Neuronal stem cell (in vitro differentiated cells): Measurements from ENCODE around the gene SH3BP1.

Experiments
- DNase-seq: peaks from one replicate; pipeline ENCODE4 v3.0.0-alpha.2; 2013; ENCODE audit warnings: low spot score
- H2AFZ ChIP-seq: one replicate; pipeline ENCODE4 v1.6.1; 2013; ENCODE audit warnings: mild to moderate bottlenecking, low read length, inconsistent platforms
- H2AK5ac ChIP-seq: 2 replicates; pipeline ENCODE4 v1.6.1; 2013; ENCODE audit warnings: low read depth, mild to moderate bottlenecking, inconsistent platforms, low read length, moderate library complexity, mixed read lengths
- H2BK120ac ChIP-seq: 2 replicates; pipeline ENCODE4 v1.6.1; 2013; ENCODE audit warnings: low read depth, mild to moderate bottlenecking, inconsistent platforms, low read length, moderate library complexity, mixed read lengths
- H2BK12ac ChIP-seq: one replicate; pipeline ENCODE4 v1.6.1; 2013; ENCODE audit warnings: low read length, inconsistent platforms
- H2BK15ac ChIP-seq: 2 replicates; pipeline ENCODE4 v1.6.1; 2013; ENCODE audit warnings: mild to moderate bottlenecking, low read length, inconsistent platforms, mixed read lengths
- H2BK5ac ChIP-seq: one replicate; pipeline ENCODE4 v1.6.1; 2013; ENCODE audit warnings: inconsistent platforms, mild to moderate bottlenecking, low read length, moderate library complexity
- H3K14ac ChIP-seq: one replicate; pipeline ENCODE4 v1.6.1; 2013; ENCODE audit warnings: low read length, inconsistent platforms
- H3K18ac ChIP-seq: 2 replicates; pipeline ENCODE4 v1.6.1; 2013; ENCODE audit warnings: low read length, inconsistent platforms
- H3K23ac ChIP-seq: 2 replicates; pipeline ENCODE4 v1.6.1; 2013; ENCODE audit warnings: low read depth, mild to moderate bottlenecking, mixed read lengths, low read length, inconsistent platforms; ENCODE audit not compliant: poor library complexity
- H3K27ac ChIP-seq: replicated peaks from 3 replicates; pipeline ENCODE4 v1.5.1; 2013; ENCODE audit warnings: low read length, inconsistent platforms
- H3K27me3 ChIP-seq, 3 experiments: 2 replicates each; pipeline ENCODE4 v1.6.1; 2013; ENCODE audit warnings: low read length in 3 of 3, mild to moderate bottlenecking in 2 of 3, inconsistent platforms in 1 of 3, low read depth in 1 of 3, mixed read lengths in 1 of 3, moderate library complexity in 1 of 3; ENCODE audit not compliant: control insufficient read depth in 3 of 3, insufficient read depth in 3 of 3
- H3K36me3 ChIP-seq, 2 donors: replicated peaks in 1 of 2; 2 replicates each; pipeline ENCODE4 v1.6.1; 2013; ENCODE audit warnings: low read length in 2 of 2; ENCODE audit not compliant: control insufficient read depth in 2 of 2, insufficient read depth in 2 of 2
- H3K4ac ChIP-seq: 2 replicates; pipeline ENCODE4 v1.6.1; 2013; ENCODE audit warnings: inconsistent platforms, mild to moderate bottlenecking, low read length, moderate library complexity
- H3K4me1 ChIP-seq, 2 donors: 1 replicate in 1 of 2; 2 replicates in 1 of 2; pipeline ENCODE4 v1.6.1; 2013; ENCODE audit warnings: low read length in 2 of 2, low read depth in 1 of 2; ENCODE audit not compliant: control insufficient read depth in 2 of 2, insufficient read depth in 1 of 2
- H3K4me2 ChIP-seq: one replicate; pipeline ENCODE4 v1.6.1; 2013; ENCODE audit warnings: mild to moderate bottlenecking, low read length, inconsistent platforms; ENCODE audit not compliant: insufficient read depth, poor library complexity, severe bottlenecking
- H3K4me3 ChIP-seq, 2 donors: 2 replicates each; pipeline ENCODE4 v1.5.1; 2013; ENCODE audit warnings: low read length in 2 of 2, mild to moderate bottlenecking in 2 of 2, inconsistent platforms in 1 of 2, moderate library complexity in 1 of 2
- H3K79me1 ChIP-seq: one replicate; pipeline ENCODE4 v1.6.1; 2013; ENCODE audit warnings: low read depth, mild to moderate bottlenecking, inconsistent platforms, low read length, moderate library complexity
- H3K9ac ChIP-seq: one replicate; pipeline ENCODE4 v1.6.1; 2013; ENCODE audit warnings: mild to moderate bottlenecking, low read depth, low read length, inconsistent platforms; ENCODE audit not compliant: poor library complexity
- H3K9me3 ChIP-seq, 2 donors: replicated peaks in 1 of 2; 2 replicates each; pipeline versions ENCODE3 to v1.6.1; 2013; ENCODE audit warnings: low read length in 2 of 2, mild to moderate bottlenecking in 2 of 2, inconsistent platforms in 1 of 2, low read depth in 1 of 2, mixed read lengths in 1 of 2, moderate library complexity in 1 of 2; ENCODE audit not compliant: control insufficient read depth in 2 of 2, insufficient read depth in 1 of 2
- H4K8ac ChIP-seq: one replicate; pipeline ENCODE4 v1.6.1; 2013; ENCODE audit warnings: low read depth, mild to moderate bottlenecking, inconsistent platforms, low read length, moderate library complexity
- H4K91ac ChIP-seq: one replicate; pipeline ENCODE4 v1.6.1; 2013; ENCODE audit warnings: low read length, low read depth, mild to moderate bottlenecking, inconsistent platforms; ENCODE audit not compliant: poor library complexity
- WGBS, 2 donors: extraction: QIAGEN DNeasy Blood & Tissue Kit; methylation state at CpG; one replicate each; pipeline ENCODE4 v1.1.7; 2013; ENCODE audit warnings: missing lambda C conversion rate in 2 of 2, mixed read lengths in 1 of 2; ENCODE audit not compliant: insufficient read length in 2 of 2, insufficient replicate concordance in 1 of 2; ENCODE audit errors: extremely low coverage in 2 of 2; 5-methylcytosine and 5-hydroxymethylcytosine counted together

Gene SH3BP1

DNA sequence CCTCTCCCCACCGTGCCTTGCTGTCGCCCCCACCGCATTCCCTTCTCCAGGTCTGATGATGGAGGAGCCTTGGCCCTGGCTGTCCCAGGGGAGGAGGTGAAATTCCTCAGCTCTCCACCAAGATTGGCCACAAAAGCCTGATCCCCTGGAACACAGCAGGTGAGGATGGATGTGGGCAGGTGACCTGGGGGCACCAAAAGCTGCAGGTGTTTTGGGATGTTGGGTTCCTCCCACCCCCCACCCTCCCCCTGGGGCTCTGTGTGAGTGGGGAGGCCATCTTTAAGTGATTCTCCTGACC lies 58.0 kb downstream of the SH3BP1 start:
- peak overlapping the region; percentile 71 for H3K4me2 ChIP-seq
- H3K27ac ChIP-seq = no peak overlapping the region
- WGBS, 2 donors = no CpG with 5 or more reads among the region's 3 CpGs
- H3K27me3 ChIP-seq = no peaks in the 10 kb centered on the region
- DNase-seq = no peak
- H4K91ac ChIP-seq = no peak overlapping the region
- peak overlapping the region; percentile 29 for H2BK5ac ChIP-seq
- peak overlapping the region; percentile 85 for H2AFZ ChIP-seq
- H3K36me3 ChIP-seq = peaks cover 2 to 31% of the 10 kb centered on the region in 2 donors
- H2BK120ac ChIP-seq = no peak overlapping the region
- H3K4me1 ChIP-seq = peaks cover 8 to 15% of the 10 kb centered on the region in 2 donors
- no peak overlapping the region for H3K23ac ChIP-seq
- H3K4ac ChIP-seq = no peak overlapping the region
- H3K9me3 ChIP-seq = no peaks in the 10 kb centered on the region
- H3K9ac ChIP-seq = no peak overlapping the region
- H3K18ac ChIP-seq = peak overlapping the region; percentile 81
- no peak overlapping the region for H3K14ac ChIP-seq
- peak overlapping the region; percentile 71 for H2AK5ac ChIP-seq
- peak overlapping the region; percentile 14 for H2BK12ac ChIP-seq
- H3K79me1 ChIP-seq = no peaks in the 10 kb centered on the region
- H4K8ac ChIP-seq = no peak overlapping the region
- H2BK15ac ChIP-seq = no peak overlapping the region
- H3K4me3 ChIP-seq = peak overlapping the region; percentile 45 to 71

DNA sequence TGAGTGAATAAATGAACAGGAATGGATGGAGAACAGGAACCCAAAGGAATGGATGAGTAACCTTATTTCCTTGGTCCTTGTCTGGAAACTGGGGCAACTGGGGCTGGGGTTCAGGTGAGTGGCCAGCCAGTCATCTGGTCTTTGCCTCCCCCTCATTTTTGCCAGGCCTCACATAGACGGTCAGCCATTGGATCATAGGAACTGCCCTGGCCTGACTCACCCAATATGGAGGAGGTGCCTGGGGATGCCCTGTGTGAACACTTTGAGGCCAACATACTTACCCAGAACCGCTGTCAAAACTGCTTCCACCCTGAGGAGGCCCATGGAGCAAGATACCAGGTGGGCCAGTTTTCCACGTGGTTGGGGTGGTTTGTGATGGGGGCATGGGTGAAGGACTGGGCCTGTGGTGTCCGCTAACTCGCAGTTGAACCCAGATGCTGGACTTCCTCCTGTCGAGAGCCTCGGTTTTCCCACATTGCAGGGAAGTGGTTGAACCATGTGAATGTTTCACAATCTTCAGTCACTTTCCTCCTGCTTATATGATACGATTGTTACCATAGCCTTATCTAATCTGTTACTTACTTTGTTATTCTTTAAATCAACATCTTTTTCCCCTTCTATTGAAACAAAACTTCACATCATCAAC lies 61.8 kb downstream of the SH3BP1 start:
- no peak overlapping the region for H3K27ac ChIP-seq
- H3K4me2 ChIP-seq = no peak overlapping the region
- H3K23ac ChIP-seq = no peak overlapping the region
- no peak overlapping the region for H3K14ac ChIP-seq
- no peak overlapping the region for H2BK120ac ChIP-seq
- no peak overlapping the region for H2BK12ac ChIP-seq
- no peak overlapping the region for H2BK15ac ChIP-seq
- H3K36me3 ChIP-seq = peaks cover 0 to 44% of the 10 kb centered on the region in 2 donors
- no peaks in the 10 kb centered on the region for H3K9me3 ChIP-seq
- no peaks in the 10 kb centered on the region for H3K27me3 ChIP-seq
- DNase-seq = no peak
- H4K91ac ChIP-seq = no peak overlapping the region
- H4K8ac ChIP-seq = no peak overlapping the region
- no peak overlapping the region for H3K4me3 ChIP-seq
- peaks cover 6 to 10% of the 10 kb centered on the region in 2 donors for H3K4me1 ChIP-seq
- no peak overlapping the region for H2AFZ ChIP-seq
- no peak overlapping the region for H3K9ac ChIP-seq
- H2BK5ac ChIP-seq = no peak overlapping the region
- no peak overlapping the region for H2AK5ac ChIP-seq
- no peak overlapping the region for H3K4ac ChIP-seq
- no peak overlapping the region for H3K18ac ChIP-seq
- WGBS, 2 donors = no CpG with 5 or more reads among the region's 8 CpGs
- H3K79me1 ChIP-seq = no peaks in the 10 kb centered on the region

DNA sequence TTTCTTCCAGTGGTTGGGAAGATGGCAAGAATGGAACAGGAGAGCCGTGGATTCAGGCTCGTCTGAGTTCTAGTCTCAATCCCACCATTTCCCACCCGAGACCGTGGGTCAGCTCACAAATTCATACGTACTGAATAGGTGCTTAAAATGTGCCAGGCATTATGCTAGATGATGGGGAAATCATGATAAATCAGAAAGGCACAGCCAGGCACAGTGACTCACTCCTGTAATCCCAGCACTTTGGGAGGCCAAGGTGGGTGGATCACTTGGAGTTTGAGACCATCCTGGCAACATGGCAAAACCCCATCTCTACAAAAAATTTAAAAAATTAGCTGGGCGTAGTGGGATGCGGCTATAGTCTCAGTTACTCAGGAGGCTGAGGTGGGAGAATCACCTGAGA lies 64.4 kb downstream of the SH3BP1 start:
- H2BK120ac ChIP-seq = no peak overlapping the region
- DNase-seq = no peak
- no peak overlapping the region for H3K23ac ChIP-seq
- H2AK5ac ChIP-seq = no peak overlapping the region
- no peak overlapping the region for H4K8ac ChIP-seq
- no peak overlapping the region for H3K18ac ChIP-seq
- H3K14ac ChIP-seq = no peak overlapping the region
- H4K91ac ChIP-seq = no peak overlapping the region
- no peak overlapping the region for H2BK15ac ChIP-seq
- H3K9ac ChIP-seq = no peak overlapping the region
- H2BK5ac ChIP-seq = no peak overlapping the region
- H3K79me1 ChIP-seq = no peaks in the 10 kb centered on the region
- no peak overlapping the region for H3K4me3 ChIP-seq
- no peak overlapping the region for H3K4me2 ChIP-seq
- no peaks in the 10 kb centered on the region for H3K27me3 ChIP-seq
- no peak overlapping the region for H3K4ac ChIP-seq
- no peak overlapping the region for H2BK12ac ChIP-seq
- H3K36me3 ChIP-seq = peaks cover 0 to 49% of the 10 kb centered on the region in 2 donors
- no peak overlapping the region for H3K27ac ChIP-seq
- H2AFZ ChIP-seq = no peak overlapping the region
- no peaks in the 10 kb centered on the region for H3K4me1 ChIP-seq
- peaks cover 0 to under 1% of the 10 kb centered on the region in 2 donors for H3K9me3 ChIP-seq
- no CpG with 5 or more reads among the region's 7 CpGs for WGBS, 2 donors

DNA sequence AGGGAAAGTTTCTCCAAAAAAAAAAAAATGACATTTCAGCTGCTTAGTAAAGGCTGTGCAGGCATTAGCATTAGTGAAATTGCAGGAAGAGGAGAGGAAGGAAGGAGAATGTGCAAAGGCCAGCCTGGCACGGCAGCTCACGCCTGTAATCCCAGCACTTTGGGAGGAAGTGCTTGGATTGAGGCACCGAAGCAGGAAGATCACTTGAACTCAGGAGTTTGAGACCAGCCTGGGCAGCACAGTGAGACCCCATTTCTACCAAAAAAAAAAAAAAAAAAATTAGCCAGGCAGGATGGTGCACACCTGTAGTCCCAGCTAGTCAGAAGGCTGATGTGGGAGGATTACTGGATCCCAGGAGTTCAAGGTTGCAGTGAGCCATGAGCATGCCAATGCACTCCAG lies 65.2 kb downstream of the SH3BP1 start:
- Histone ChIP-seq H3K4me2 (no peak overlapping the region), H3K4me1 (no peaks in the 10 kb centered on the region), H3K27ac (no peak overlapping the region), H3K23ac (no peak overlapping the region), H3K36me3 (peaks cover 0 to 46% of the 10 kb centered on the region in 2 donors), H3K9me3 (peaks cover 0 to 2% of the 10 kb centered on the region in 2 donors), H2BK5ac (no peak overlapping the region), H4K8ac (no peak overlapping the region), H2BK12ac (no peak overlapping the region), H3K18ac (no peak overlapping the region), H3K4ac (no peak overlapping the region), H3K14ac (no peak overlapping the region), H3K27me3 (no peaks in the 10 kb centered on the region), H3K79me1 (no peaks in the 10 kb centered on the region), H2AFZ (no peak overlapping the region), H3K9ac (no peak overlapping the region), H3K4me3 (no peak overlapping the region), H2AK5ac (no peak overlapping the region), H2BK120ac (no peak overlapping the region), H4K91ac (no peak overlapping the region), H2BK15ac (no peak overlapping the region)
- WGBS, 2 donors = no CpG with 5 or more reads among the region's 3 CpGs
- no peak for DNase-seq
